Measurements from ENCODE around the gene ABCE1. TPM values are rescaled to one million over a fixed set of nuclear protein-coding genes. Genes with fewer than 3 reads are reported as not detected.
"Not testable (repeated sequence)": the region's sequence is repeated elsewhere in the genome, so short reads cannot be mapped to it uniquely, and the experiment has no call there.

The ABCE1 gene
- total RNA-seq, 1 experiment from 2014 or later: 100 TPM

- ChIA-PET CTCF (no interaction called here), POLR2A (no interaction called here)
- peaks cover 46% of the 10 kb centered on the region for H3K36me3 Mint-ChIP-seq (ENCODE audit: insufficient read depth, unreplicated experiment)
- TF ChIP-seq CTCF (IDR thresholded peaks at IDR 0.05; ENCODE audit: insufficient read depth in 1 of 2, low read depth in 1 of 2, low read length in 1 of 2, severe bottlenecking in 1 of 2, unreplicated experiment in 1 of 2): no peak
- no peaks in the 10 kb centered on the region for H3K36me3 ChIP-seq (ENCODE audit: control insufficient read depth, insufficient read depth, low read length)
- no peak overlapping the region for H3K27ac Mint-ChIP-seq (ENCODE audit: unreplicated experiment)
- intact Hi-C loops (cut with micrococcal nuclease; ENCODE audit: unreplicated experiment): no loop called here
- DNase-seq: no peak
- H3K9me3 ChIP-seq: no peaks in the 10 kb centered on the region
- H3K4me1 ChIP-seq: no peaks in the 10 kb centered on the region
- H3K27me3 ChIP-seq (replicated peaks; ENCODE audit: control insufficient read depth, insufficient read depth, low read length): no peaks in the 10 kb centered on the region
- H3K9me3 Mint-ChIP-seq (ENCODE audit: unreplicated experiment): no peaks in the 10 kb centered on the region
- H3K4me1 Mint-ChIP-seq (ENCODE audit: low read depth, unreplicated experiment): no peaks in the 10 kb centered on the region
- no peak overlapping the region for H3K4me3 Mint-ChIP-seq (ENCODE audit: unreplicated experiment)
- no peaks in the 10 kb centered on the region for H3K27me3 Mint-ChIP-seq (ENCODE audit: insufficient read depth, unreplicated experiment)
- H3K4me3 ChIP-seq (ENCODE audit: low read depth, low read length): no peak overlapping the region
- BruUV-seq (replicated peaks): no TSS peak
These were observed 33.7 kb downstream of the ABCE1 start for GRCh38 chr4:145131848-145132247.

- no peaks in the 10 kb centered on the region for H3K27me3 ChIP-seq (replicated peaks; ENCODE audit: control insufficient read depth, insufficient read depth, low read length)
- Mint-ChIP-seq H3K36me3 (ENCODE audit: insufficient read depth, unreplicated experiment) (peaks cover 47% of the 10 kb centered on the region), H3K4me1 (ENCODE audit: low read depth, unreplicated experiment) (no peaks in the 10 kb centered on the region), H3K4me3 (ENCODE audit: unreplicated experiment) (no peak overlapping the region), H3K9me3 (ENCODE audit: unreplicated experiment) (no peaks in the 10 kb centered on the region), H3K27me3 (ENCODE audit: insufficient read depth, unreplicated experiment) (no peaks in the 10 kb centered on the region), H3K27ac (ENCODE audit: unreplicated experiment) (no peak overlapping the region)
- no peaks in the 10 kb centered on the region for H3K36me3 ChIP-seq (ENCODE audit: control insufficient read depth, insufficient read depth, low read length)
- H3K4me3 ChIP-seq (ENCODE audit: low read depth, low read length): no peak overlapping the region
- ChIA-PET CTCF (no interaction called here), POLR2A (no interaction called here)
- BruUV-seq (replicated peaks): no TSS peak
- DNase-seq: no peak
- H3K9me3 ChIP-seq: no peaks in the 10 kb centered on the region
- H3K4me1 ChIP-seq: no peaks in the 10 kb centered on the region
- intact Hi-C loops (cut with micrococcal nuclease; ENCODE audit: unreplicated experiment): no loop called here
- no peak for TF ChIP-seq CTCF (IDR thresholded peaks at IDR 0.05; ENCODE audit: insufficient read depth in 1 of 2, low read depth in 1 of 2, low read length in 1 of 2, severe bottlenecking in 1 of 2, unreplicated experiment in 1 of 2)
These were observed 34.5 kb downstream of the ABCE1 start for GRCh38 chr4:145132511-145133098.

GRCh38 chr4:145136219-145136618, 38.1 kb downstream of the ABCE1 start:
- intact Hi-C loops (cut with micrococcal nuclease; ENCODE audit: unreplicated experiment); CTCF ChIA-PET; H3K4me3 Mint-ChIP-seq (ENCODE audit: unreplicated experiment); H3K9me3 Mint-ChIP-seq (ENCODE audit: unreplicated experiment); H3K27ac Mint-ChIP-seq (ENCODE audit: unreplicated experiment); POLR2A ChIA-PET; DNase-seq; H3K9me3 ChIP-seq; H3K27me3 Mint-ChIP-seq (ENCODE audit: insufficient read depth, unreplicated experiment); H3K36me3 ChIP-seq (ENCODE audit: control insufficient read depth, insufficient read depth, low read length); BruUV-seq (replicated peaks); H3K4me1 ChIP-seq; H3K4me3 ChIP-seq (ENCODE audit: low read depth, low read length); H3K4me1 Mint-ChIP-seq (ENCODE audit: low read depth, unreplicated experiment); H3K27me3 ChIP-seq (replicated peaks; ENCODE audit: control insufficient read depth, insufficient read depth, low read length): not testable (repeated sequence)
- peaks cover 45% of the 10 kb centered on the region for H3K36me3 Mint-ChIP-seq (ENCODE audit: insufficient read depth, unreplicated experiment)

GRCh38 chr4:145148980-145149379, 50.9 kb downstream of the ABCE1 start:
- no peak overlapping the region for H3K27ac Mint-ChIP-seq (ENCODE audit: unreplicated experiment)
- no TSS peak for BruUV-seq (replicated peaks)
- POLR2A ChIA-PET: no interaction called here
- H3K9me3 Mint-ChIP-seq (ENCODE audit: unreplicated experiment): no peaks in the 10 kb centered on the region
- Histone ChIP-seq H3K36me3 (ENCODE audit: control insufficient read depth, insufficient read depth, low read length) (no peaks in the 10 kb centered on the region), H3K4me3 (ENCODE audit: low read depth, low read length) (no peak overlapping the region), H3K27me3 (replicated peaks; ENCODE audit: control insufficient read depth, insufficient read depth, low read length) (no peaks in the 10 kb centered on the region), H3K9me3 (no peaks in the 10 kb centered on the region), H3K4me1 (no peaks in the 10 kb centered on the region)
- H3K36me3 Mint-ChIP-seq (ENCODE audit: insufficient read depth, unreplicated experiment): peaks cover 43% of the 10 kb centered on the region
- no peak overlapping the region for H3K4me3 Mint-ChIP-seq (ENCODE audit: unreplicated experiment)
- no peak for TF ChIP-seq CTCF (IDR thresholded peaks at IDR 0.05; ENCODE audit: insufficient read depth in 1 of 2, low read depth in 1 of 2, low read length in 1 of 2, severe bottlenecking in 1 of 2, unreplicated experiment in 1 of 2)
- CTCF ChIA-PET: no interaction called here
- no peak for DNase-seq
- intact Hi-C loops (cut with micrococcal nuclease; ENCODE audit: unreplicated experiment): no loop called here
- H3K27me3 Mint-ChIP-seq (ENCODE audit: insufficient read depth, unreplicated experiment): no peaks in the 10 kb centered on the region
- H3K4me1 Mint-ChIP-seq (ENCODE audit: low read depth, unreplicated experiment): no peaks in the 10 kb centered on the region

Measured in Caco-2 (cell line).